SIG-M5 (cell line): Measurements from ENCODE around the gene CDO1.

Source experiments
- DNase-seq: peaks from one replicate; lab custom pipeline; 2025; lab: John Stamatoyannopoulos, UW

The CDO1 gene

DNA sequence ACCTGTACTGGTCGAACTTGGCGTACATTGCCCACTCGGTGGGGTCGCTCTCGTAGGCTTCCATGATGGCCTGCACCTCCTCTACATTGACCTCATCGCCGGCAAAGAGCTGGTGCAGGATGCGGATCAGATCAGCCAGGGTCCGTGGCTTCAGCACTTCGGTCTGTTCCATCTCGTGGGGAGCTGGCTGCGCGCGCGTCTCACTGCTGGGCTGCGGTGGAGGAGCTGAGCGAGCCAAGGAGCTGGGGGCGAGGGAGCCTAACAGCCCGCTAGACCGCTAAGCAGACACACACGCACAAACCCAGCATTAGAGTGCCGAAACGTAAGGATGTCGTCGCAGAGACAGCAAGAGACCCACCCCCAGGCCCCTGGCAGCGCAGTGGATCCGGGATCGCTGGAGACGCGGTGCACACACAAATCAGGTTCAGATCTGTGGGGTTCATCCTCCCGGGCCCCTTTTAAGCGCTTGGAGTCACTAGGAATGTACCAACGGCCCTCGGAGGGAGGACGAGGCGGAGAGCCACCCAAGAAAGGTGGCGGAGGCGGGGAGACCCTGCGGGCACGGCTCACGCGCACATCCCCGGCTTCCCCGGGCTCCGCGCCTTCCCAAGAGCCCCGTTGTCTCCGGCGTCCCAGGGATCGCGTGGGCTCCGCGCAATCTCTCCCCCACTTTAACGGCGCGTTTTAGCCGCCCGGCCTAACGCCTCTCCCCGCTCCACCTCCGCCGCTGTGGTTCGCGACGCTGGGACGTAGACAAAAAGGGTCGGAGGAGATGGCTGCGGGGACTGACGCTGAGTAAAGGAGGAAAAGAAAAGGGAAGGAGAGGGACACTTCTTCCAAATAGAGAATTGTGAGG lies at the start of gene CDO1:
Gene CDO1 (minus strand): TSS at position 434 of the 856 bp plus-strand sequence. CDS start 262 bp downstream, at position 172.
- DNase-seq = no peak

DNA sequence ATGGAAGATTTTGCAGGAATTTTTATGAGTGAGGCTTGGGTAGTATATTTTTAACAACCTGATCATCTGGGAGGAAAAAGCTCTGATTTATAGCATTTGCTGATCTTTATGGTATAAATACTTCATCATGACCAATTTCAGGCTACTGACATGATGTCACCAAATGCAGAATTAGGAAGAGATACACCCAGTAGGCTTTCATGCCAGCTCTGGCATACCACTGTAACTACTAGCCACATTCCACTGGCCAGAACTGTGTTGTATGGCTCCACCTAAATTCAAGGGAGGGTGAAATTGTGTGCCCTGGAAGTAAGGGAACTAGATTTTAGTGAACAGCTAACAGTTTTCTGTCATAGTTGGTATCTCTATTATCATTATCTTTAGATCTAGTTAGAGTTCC lies 42.9 kb upstream of the CDO1 start:
- no peak for DNase-seq

DNA sequence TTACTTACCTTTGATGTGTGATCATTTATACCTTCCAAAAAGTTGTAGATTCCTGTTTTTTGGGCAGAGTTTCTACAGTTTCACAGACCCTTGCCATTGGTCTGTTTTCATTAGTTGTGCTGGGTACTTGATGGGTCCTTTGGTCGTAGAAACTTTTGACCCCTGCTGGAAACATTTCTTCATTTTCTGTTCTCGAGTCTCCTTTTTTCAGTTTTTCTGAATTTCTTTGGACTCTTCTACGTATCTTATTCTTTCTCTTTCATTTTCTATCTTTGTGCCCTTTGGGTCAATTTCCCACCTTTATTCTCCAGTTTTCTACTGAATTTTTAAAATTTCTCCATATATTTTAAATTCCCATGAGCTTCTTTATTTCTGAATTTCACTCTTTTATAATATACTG lies 41.9 kb upstream of the CDO1 start:
- no peak for DNase-seq

DNA sequence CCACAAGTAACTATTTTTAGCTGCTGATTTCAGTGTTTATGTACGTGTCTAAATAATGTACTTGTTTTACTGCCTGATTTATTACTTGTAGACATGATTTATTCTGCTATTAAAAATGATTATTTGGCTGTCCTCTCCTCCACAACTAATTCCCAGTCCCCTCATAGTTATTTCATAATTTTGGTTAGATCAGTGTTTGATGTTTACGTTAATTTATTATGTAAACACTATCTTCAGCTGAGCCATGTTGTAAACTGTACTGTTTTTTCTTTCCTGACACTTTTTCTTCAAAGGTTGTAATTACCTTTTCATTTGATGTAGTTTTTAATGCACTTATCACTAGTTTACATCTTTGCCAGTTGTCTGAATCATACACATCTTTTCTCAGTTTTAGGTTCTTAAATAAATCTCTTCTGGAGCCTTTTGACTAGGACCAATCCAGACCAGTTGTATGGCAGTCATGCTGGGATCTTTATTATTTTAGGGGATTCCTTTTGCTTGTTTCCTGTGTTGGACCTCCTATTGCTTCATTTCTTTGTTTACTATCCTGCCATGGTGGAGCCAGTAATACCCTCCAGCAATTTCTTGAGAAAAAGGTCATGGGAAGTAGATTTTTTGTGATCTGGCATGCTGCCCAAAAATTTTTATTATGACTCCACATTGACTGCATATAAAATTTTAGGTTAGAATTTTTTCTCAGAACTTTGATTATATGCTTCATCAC lies 41.3 kb upstream of the CDO1 start:
- no peak for DNase-seq

DNA sequence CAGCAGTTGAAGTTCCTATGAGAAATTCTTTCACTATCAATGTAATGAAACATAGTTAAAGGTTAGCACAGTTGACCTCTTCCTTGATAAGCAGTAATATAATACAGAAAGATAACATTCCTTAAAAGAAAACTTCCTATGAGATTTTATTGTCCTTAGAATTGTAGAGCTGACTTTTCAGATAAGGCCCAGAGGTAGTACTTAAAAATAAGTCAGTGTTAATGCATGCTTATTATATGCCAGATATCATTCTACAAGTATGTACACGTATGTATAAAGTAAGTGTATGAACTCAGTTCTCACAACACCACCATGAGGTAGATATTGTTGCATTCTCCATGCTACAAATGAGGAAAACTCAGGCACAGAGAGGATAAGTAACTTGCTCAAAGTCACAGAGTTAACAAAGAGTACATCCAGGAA lies 40.6 kb upstream of the CDO1 start:
- no peak for DNase-seq

DNA sequence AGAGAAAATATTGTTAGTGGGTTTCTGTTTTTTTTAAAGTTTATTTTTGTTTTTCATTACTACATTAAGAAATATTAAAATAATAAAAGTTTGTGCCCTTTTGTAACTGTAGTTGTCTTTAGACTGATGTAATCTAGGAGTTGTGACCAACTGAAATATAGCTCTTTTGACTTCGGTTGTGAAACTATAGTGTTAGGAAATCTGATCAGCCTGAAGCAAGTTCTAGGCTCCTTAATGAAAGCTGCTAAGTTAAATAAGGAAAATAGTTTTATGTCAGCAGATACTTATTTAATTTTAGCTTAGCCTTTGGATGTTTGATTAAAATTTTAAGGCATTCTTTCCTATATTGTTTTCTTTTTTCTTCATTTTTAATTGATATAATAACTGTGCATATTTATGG lies 39.5 kb upstream of the CDO1 start:
- DNase-seq = no peak

DNA sequence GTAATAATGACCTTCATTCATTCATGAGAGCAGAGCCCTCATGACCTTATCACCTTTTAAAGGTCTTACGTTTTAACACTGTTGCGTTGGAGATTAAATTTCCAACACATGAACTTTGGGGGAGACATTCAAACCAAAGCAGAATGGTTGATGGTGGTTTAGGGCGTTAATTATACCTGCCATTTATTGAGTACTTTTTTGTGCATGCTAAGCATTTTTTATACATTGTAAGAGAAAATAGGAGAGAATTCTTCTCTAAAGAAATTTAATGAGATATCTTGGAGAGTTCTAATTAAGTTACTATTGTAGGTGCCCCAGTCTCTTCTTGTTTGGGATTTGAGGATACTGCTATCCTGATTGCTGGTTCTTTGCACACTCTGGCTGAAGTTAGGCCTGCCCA lies 37.7 kb upstream of the CDO1 start:
- DNase-seq = no peak

DNA sequence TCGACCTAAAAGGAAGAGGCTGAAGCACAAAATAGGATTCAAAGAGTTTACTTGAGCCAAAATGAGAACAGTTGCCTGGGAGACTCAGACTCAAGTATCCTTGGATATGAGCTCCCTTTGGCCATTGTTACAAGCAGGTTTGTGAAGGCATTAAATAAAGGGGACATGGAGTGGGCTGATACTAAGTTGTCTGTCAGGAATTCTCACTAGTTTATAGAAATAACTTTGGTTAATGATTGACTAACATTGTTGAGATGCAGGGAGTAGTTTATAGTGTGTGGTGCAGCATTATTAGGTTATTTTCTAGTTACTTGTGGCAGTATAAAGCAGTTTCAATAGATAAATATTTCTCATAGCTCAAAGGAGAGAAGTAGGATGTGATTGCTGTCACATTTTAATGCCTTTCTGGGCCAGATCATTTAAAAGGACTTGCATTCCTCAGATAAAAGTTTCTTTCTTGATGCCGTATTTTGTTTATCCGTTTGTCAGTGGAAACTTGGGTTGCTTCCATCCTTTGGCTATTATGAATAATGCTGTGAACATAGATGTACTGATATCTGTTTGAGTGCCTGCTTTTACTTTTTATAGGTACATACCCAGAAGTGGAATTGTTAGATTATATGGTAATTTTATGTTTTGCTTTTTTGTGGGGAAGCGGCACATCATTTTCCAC lies 34.4 kb upstream of the CDO1 start:
- no peak for DNase-seq

DNA sequence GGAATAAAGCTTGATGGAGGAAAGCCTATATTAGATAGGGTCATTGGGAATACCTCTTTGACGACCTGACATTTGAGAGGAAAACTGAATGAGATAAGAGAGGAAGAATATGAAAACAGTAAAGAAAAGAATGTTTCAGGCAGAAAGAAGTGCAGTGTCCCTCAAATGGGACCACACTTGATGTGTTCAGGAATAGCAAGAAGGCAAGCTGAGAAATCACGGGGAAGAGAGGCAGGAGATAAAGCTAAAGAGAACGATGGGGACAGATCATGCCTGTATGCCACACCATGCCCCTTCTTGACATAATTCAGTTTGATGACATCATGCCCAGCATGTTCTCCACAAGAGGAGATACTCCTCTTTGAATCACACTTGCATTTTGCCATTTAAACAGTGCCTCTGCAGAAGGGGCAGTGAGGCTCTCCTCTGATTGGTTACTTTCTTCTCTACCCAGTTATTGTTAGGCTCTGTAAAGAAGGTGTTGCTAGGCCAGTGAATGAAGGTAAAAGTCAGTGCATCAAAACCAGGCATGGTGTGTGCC lies 32.9 kb upstream of the CDO1 start:
- DNase-seq = no peak

DNA sequence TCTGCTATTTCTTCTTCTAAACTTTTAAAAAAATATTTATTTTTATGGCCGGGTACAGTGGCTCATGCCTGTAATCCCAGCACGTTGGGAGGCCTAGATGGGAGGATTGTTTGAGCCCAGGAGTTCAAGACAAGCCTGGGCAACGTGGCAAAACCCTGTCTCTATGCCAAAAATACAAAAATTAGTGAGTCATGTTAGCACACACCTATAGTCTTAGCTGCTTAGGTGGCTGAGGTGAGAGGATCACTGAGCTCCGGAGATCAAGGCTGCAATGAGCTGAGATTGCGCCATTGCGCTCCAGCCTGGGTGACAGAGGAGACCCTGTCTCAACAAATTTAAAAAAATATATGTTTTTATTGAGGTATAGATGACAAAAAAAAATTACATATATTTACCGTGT lies 30.8 kb upstream of the CDO1 start:
- DNase-seq = no peak

DNA sequence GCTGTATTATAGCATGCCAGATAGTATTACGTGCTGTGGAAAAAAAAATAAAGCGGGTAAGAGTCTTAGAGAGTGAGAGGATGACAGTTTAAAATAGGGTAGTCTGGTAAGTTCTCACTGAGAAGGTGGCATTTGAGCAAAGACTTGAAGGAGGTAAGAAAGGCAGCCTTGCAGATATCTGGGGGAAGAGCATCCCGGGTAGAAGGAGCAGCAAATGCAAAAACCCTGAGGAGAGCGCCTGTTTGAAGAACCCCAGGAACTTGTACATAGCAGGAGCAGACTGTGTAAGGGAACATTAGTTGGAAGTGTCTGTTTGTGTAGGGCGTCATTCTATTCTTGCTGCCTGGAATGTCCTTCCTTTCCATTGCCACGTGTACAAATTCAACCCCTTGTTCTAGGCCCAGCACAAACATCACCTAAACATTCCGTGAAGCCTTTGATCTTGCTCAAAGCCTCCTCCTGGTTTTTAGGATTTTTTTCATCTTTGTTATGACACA lies 27.9 kb upstream of the CDO1 start:
- no peak for DNase-seq

DNA sequence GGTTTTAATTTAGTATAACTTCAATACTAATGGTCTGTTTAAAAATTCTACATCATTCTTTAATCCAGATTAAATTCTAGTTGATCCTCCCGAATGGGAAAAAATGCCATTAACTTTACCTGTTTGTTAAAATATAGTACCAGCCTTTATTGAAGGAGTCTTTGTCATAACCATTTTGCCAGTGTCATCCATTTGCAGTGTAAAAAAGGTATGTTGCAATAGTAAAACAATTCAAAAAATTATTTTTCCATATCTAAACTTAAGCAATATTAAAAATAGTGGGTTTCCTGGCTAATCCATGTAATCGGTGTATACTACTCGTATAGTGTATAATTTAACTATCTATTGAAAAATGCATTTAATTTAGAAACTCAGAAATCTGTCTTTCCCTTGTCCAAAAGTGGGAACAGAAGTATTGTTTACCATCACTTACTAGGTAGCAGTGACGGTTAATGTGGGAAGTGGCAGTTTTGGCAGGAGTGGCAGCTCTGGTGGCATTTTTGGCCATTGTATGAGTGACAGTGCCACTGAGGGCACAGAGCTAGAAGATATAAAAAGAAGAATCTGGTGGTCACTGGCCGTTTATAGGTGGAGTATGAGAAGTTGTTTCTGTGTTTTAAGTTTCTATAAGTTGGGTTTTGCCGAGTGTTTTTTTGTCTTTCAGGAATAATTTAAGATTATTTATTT lies 27.1 kb upstream of the CDO1 start:
- DNase-seq = no peak

DNA sequence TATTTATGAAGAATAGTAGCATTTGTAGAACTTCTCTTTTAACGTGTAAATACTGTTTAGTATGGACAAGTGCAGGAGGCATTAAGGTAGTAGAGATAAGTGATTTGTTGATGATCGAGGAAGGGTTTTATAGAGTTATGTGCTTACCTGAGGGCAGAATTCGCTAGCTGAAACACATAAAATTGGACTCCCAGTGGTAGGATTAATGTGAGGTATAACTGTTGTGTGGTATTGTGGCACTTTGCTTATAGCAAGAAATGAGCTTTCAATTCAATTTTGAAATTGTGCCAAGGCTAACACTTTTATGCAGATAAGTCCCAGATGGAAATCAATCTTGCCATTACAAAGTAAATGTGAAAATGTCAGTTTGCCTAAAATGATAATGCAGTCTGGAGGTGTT lies 26.5 kb upstream of the CDO1 start:
- DNase-seq = no peak

DNA sequence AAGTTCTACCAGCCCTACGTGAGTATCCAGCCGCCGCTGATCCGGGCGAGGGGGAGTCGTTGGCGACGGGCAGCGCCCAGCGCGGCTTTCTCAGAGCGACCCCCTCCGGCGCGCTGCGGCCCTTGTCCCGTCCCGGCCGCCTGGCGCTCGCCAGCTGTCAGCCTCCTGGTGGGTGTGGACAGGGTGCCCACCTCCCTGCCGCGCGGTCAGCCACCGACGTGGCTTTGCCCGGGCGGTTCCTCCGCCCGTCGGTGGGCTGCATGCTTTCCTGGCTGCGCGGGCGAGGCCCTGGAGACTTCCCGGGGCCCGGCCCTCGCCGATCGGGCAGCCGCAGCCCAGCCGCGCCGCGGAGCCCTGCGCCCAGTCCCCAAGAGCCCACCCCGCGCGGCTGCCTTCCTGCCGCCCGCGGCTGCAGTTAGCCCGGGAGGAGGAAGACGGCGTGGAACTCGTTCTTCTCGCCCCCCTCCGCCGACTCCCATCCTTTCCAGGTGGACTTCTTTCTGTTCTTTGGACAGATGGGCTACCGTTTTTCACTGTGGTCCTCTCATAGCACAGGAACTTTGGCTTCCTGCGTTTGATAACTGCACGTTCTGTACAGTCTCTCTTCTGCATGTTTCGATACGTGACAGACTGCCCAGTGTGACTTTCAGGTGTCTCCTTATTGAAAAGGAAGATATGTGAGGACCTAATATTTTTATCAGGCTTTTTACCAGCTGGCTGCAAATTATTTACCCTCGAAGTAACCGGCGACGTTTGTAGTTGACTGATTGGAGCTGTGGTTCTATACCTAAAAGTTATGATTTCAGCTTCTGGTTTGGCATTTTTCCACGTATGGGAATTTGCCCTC lies 25.9 kb upstream of the CDO1 start:
- no peak for DNase-seq

DNA sequence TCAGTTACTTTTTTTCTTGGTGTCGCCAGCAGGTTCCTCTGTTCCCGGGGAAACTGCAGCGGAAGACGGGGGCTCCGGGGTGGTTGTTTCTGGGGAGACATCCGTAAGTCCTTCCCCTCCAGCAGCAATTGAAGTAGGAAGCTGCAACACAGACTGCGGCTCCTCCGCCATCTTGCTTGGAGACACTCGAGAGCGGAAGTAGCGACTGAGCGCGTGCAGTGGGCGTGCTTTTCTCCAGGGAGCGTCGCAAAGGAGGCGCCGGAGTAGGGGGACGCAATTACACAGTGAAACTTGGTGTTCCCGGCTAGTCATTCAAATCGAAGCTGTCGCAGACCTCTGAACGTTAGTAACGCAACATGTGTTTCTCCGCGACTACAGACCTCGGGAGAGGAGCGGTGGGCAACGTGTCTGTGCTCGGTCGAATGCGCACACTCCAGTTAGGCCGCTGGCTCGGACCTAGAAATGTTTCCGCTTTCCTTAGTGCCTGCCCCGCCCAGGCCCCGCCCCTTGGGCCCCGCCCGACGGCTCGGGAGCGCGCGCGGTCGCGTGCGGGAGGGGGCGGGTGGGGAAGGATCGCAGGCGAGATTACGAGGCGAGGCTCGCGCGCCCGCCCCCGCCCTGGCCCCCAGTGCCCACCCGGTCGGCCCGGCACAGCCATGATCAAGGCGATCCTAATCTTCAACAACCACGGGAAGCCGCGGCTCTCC lies 25.1 kb upstream of the CDO1 start, which contains the start of the genes AP3S1 and ATG12:
Gene AP3S1 (plus strand): TSS at position 554 of the 707 bp plus-strand sequence. CDS start 103 bp downstream, at position 657.
Gene ATG12 (minus strand): TSS at position 184 of the 707 bp plus-strand sequence. CDS start 13 bp downstream, at position 171.
- DNase-seq = peak; percentile 64

DNA sequence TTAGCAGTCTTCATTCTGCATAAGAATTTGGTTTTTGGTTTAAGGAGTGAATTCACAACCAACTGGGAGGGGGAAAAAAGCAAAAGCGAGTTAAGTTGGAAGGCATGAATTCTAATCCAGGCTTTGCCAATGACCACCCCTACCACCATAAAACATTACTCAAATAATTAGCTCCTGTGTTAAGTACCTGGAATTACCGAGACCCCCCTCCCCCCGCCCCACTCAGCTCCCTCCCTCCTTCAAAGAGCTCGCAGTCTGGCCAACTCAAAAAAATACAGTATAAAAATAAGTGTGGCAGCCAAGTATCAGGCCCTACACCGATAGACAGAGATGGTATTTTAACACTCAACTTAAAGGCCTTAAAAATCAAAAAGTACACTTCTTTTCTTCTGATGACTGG lies 24.4 kb upstream of the CDO1 start:
- no peak for DNase-seq

DNA sequence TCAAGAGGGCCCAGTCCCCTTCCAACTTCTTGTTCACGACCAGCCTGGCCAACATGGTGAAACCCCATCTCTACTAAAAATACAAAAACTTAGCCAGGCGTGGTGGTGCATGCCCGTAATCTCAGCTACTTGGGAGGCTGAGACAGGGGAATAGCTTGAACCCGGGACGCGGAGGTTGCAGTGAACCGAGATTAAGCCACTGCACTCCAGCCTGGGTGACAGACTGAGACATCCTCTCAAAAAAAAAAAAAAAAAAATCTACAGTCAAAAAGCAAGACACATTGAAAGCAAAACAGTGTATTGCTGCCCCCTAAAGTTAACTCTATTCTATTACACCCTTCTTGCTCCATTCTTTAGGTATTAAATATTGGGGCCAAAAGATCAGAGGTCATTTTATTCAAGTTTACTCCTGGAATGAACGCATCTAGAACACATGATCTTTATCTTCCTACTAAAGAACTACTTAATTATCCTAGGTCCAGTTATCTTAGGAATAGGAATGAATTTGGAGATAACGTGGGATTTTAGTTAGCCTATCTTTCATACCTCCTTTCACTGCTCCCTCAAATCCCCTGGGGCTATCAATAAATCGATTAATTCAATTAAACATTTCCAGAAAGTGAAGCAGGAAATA lies 22.5 kb upstream of the CDO1 start:
- no peak for DNase-seq

DNA sequence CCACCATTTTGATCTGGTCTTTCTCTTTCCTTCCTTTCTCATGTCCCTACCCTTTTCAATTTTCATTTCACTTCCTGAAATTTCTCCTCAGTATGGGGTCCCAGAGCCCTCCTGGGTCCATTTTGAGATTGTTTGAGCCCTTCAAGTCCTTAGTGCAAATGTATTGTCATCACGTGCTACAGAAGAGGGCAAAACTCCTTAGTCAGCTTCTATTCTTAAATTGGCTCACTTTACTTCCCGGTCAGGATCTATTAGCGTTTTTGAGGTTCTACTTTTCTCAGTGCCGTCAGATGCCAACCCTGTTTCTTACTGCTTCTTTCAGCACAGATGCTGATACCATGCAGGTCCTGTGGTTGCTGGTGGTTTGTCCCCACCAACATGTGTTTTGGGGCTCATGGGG lies 19.0 kb upstream of the CDO1 start:
- DNase-seq = no peak

DNA sequence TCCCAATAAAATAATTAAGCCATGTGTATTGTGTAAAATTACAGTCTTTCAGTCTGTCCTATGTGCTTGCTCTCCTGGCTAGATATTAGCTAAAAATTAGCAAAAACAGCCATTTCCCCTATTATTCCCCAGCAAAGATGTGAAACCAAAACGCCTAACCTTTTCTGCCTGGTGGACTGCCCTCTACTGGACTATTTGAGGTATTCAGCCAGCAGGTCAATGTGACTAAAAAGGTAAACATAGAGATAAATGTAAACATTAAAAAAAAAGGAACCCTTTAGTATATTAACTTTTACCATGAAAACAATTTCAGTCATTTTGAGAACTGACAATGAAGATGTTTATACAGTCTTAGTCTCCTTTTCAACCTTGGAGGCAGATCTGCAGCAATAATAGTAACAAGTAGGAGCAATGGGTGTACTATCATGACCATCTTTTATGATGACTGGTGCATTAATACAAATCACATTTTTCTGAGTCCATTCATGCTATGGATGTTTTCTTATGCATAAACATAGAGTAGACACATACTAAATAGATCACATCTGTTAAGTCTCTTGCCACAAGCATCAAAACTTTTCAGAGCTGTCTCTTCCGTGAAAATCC lies 14.8 kb upstream of the CDO1 start:
- no peak for DNase-seq
